Measurements from ENCODE around the gene PLXNB1.
"Not testable (repeated sequence)": the region's sequence is repeated elsewhere in the genome, so short reads cannot be mapped to it uniquely, and the experiment has no call there.

- TF ChIP-seq, protein P1, sequence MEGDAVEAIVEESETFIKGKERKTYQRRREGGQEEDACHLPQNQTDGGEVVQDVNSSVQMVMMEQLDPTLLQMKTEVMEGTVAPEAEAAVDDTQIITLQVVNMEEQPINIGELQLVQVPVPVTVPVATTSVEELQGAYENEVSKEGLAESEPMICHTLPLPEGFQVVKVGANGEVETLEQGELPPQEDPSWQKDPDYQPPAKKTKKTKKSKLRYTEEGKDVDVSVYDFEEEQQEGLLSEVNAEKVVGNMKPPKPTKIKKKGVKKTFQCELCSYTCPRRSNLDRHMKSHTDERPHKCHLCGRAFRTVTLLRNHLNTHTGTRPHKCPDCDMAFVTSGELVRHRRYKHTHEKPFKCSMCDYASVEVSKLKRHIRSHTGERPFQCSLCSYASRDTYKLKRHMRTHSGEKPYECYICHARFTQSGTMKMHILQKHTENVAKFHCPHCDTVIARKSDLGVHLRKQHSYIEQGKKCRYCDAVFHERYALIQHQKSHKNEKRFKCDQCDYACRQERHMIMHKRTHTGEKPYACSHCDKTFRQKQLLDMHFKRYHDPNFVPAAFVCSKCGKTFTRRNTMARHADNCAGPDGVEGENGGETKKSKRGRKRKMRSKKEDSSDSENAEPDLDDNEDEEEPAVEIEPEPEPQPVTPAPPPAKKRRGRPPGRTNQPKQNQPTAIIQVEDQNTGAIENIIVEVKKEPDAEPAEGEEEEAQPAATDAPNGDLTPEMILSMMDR (IDR thresholded peaks at IDR 0.05), result not testable (repeated sequence)
- not testable (repeated sequence) for TF ChIP-seq POLR2A (IDR thresholded peaks at IDR 0.05)
These were observed 31.9 kb upstream of the PLXNB1 start for GRCh38 chr3:48461767-48462166.
